Sigmoid colon (tissue), 7 donors: ENCODE measurements around the gene GPD2. TPM values are rescaled to one million over a fixed set of nuclear protein-coding genes. Genes with fewer than 3 reads are reported as not detected.

Source experiments
- DNase-seq: peaks from one replicate; pipeline ENCODE4 v3.0.0-alpha.2; 2019
- H3K27ac ChIP-seq, 4 donors: fragments of 200-600 bp; sonication (generic); one replicate each; pipeline ENCODE4 v1.5.1; 2016 to 2019; ENCODE audit warnings: mild to moderate bottlenecking in 1 of 4
- H3K27me3 ChIP-seq, 3 donors: fragments of 200-600 bp; sonication (generic); one replicate each; pipeline ENCODE4 v1.5.1; 2019; ENCODE audit warnings: mild to moderate bottlenecking in 1 of 3
- H3K36me3 ChIP-seq, 4 donors: fragments of 200-600 bp; sonication (generic); one replicate each; pipeline ENCODE4 v1.5.1; 2016 to 2019
- H3K4me1 ChIP-seq, 4 donors: fragments of 200-600 bp; sonication (generic); one replicate each; pipeline ENCODE4 v1.5.1; 2017 to 2019
- H3K4me3 ChIP-seq, 4 donors: fragments of 200-600 bp; sonication (generic); one replicate each; pipeline ENCODE4 v1.5.1; 2017 to 2019; ENCODE audit warnings: mild to moderate bottlenecking in 2 of 4, moderate library complexity in 1 of 4
- H3K9me3 ChIP-seq, 4 donors: fragments of 200-600 bp in 3 of 4; sonication (generic) in 3 of 4; one replicate each; pipeline versions ENCODE4 v1.5.1 to v1.6.1; 2013 to 2019
- CTCF ChIP-seq, 4 experiments: fragments of 450-650 bp in 3 of 4; fragments of 200-600 bp in 1 of 4; IDR thresholded peaks; one replicate each; pipeline ENCODE4 v1.5.1; 2016 to 2019; ENCODE audit warnings: antibody characterized with exemption in 4 of 4, mild to moderate bottlenecking in 3 of 4, moderate library complexity in 2 of 4
- EP300 ChIP-seq, 4 donors: sonication (generic); formaldehyde crosslinking; IDR thresholded peaks; one replicate each; pipeline ENCODE4 v1.6.1; 2017; ENCODE audit warnings: antibody characterized with exemption in 4 of 4
- POLR2A ChIP-seq, 2 donors: fragments of 450-650 bp; IDR thresholded peaks; one replicate each; pipeline ENCODE4 v1.6.1; 2016; ENCODE audit warnings: antibody characterized with exemption in 2 of 2, mild to moderate bottlenecking in 2 of 2, moderate library complexity in 2 of 2
- POLR2AphosphoS5 ChIP-seq, 4 donors: sonication (generic); formaldehyde crosslinking; IDR thresholded peaks; one replicate each; pipeline ENCODE4 v1.6.1; 2017; ENCODE audit warnings: antibody characterized with exemption in 4 of 4
- WGBS, 2 donors: extraction: QIAGEN DNeasy Blood & Tissue Kit; methylation state at CpG; one replicate each; pipeline ENCODE4 v1.1.7; 2013; 5-methylcytosine and 5-hydroxymethylcytosine counted together
- intact Hi-C: fragments of 100-400 bp; cut with DNase I; formaldehyde crosslinking; loops from one replicate; pipeline ENCODE4 v1.15.1; 2023
- polyA plus RNA-seq, 3 donors: library from polyadenylated mRNA; stranded (reverse); fragments of 200-250 nt; gene quantifications; one replicate each; pipeline ENCODE4 v1.2.3, GENCODE V29; 2013
- total RNA-seq, 4 donors: library from RNA; depleted of rRNA; stranded (reverse); fragments of >200 nt; gene quantifications; one replicate each; pipeline ENCODE4 v1.1.0, GENCODE V29; 2016
- donor health status: healthy with polysubstance abuse.
- donor health status: Bipolar disorder and iron deficiency.
- donor health status: healthy.

GPD2 gene
- total and polyA plus RNA-seq, 7 donors = 13.2 to 44.6 (median 16.3) TPM

- H3K4me3 ChIP-seq = no peak overlapping the region
- H3K9me3 ChIP-seq = no peaks in the 10 kb centered on the region
- no peaks in the 10 kb centered on the region for H3K27me3 ChIP-seq
- peaks cover 0 to 7% (median 3%) of the 10 kb centered on the region in 4 donors for H3K4me1 ChIP-seq
- H3K27ac ChIP-seq = no peak overlapping the region
- TF ChIP-seq POLR2A (IDR thresholded peaks at IDR 0.05) (no peak), CTCF (IDR thresholded peaks at IDR 0.05) (no peak), POLR2AphosphoS5 (IDR thresholded peaks at IDR 0.05) (no peak), EP300 (IDR thresholded peaks at IDR 0.05) (no peak)
- intact Hi-C loops = no loop called here
- no peak for DNase-seq
- H3K36me3 ChIP-seq = no peaks in the 10 kb centered on the region
Observed at GRCh38 chr2:156443089-156443488, 6.9 kb downstream of the GPD2 start.

- WGBS, 2 donors = 91 to 94% methylated on average over 6 of the region's 6 CpGs
- H3K4me3 ChIP-seq = no peak overlapping the region
- no peaks in the 10 kb centered on the region for H3K9me3 ChIP-seq
- H3K36me3 ChIP-seq = no peaks in the 10 kb centered on the region
- H3K4me1 ChIP-seq = peaks cover 0 to 7% (median 3%) of the 10 kb centered on the region in 4 donors
- no peaks in the 10 kb centered on the region for H3K27me3 ChIP-seq
- DNase-seq = no peak
- intact Hi-C loops = no loop called here
- TF ChIP-seq POLR2A (IDR thresholded peaks at IDR 0.05) (no peak), POLR2AphosphoS5 (IDR thresholded peaks at IDR 0.05) (no peak), CTCF (IDR thresholded peaks at IDR 0.05) (no peak), EP300 (IDR thresholded peaks at IDR 0.05) (no peak)
- no peak overlapping the region for H3K27ac ChIP-seq
Observed at GRCh38 chr2:156445296-156446220, 9.4 kb downstream of the GPD2 start.

GRCh38 chr2:156447761-156448160 is 11.6 kb downstream of the GPD2 start:
- Histone ChIP-seq H3K4me1 (peaks cover 0 to 7% (median 3%) of the 10 kb centered on the region in 4 donors), H3K27ac (no peak overlapping the region), H3K36me3 (no peaks in the 10 kb centered on the region), H3K9me3 (no peaks in the 10 kb centered on the region), H3K4me3 (no peak overlapping the region), H3K27me3 (no peaks in the 10 kb centered on the region)
- intact Hi-C loops = no loop called here
- 96 to 98% methylated on average over 1 of the region's 1 CpG for WGBS, 2 donors
- DNase-seq = no peak
- TF ChIP-seq EP300 (IDR thresholded peaks at IDR 0.05) (no peak), POLR2A (IDR thresholded peaks at IDR 0.05) (no peak), CTCF (IDR thresholded peaks at IDR 0.05) (no peak), POLR2AphosphoS5 (IDR thresholded peaks at IDR 0.05) (no peak)

- no peak overlapping the region for H3K27ac ChIP-seq
- DNase-seq = no peak
- peaks cover 0 to 7% (median 3%) of the 10 kb centered on the region in 4 donors for H3K4me1 ChIP-seq
- no peaks in the 10 kb centered on the region for H3K27me3 ChIP-seq
- intact Hi-C loops = no loop called here
- H3K9me3 ChIP-seq = no peaks in the 10 kb centered on the region
- no peaks in the 10 kb centered on the region for H3K36me3 ChIP-seq
- no peak for TF ChIP-seq POLR2A (IDR thresholded peaks at IDR 0.05)
- no peak for TF ChIP-seq CTCF (IDR thresholded peaks at IDR 0.05)
- TF ChIP-seq EP300 (IDR thresholded peaks at IDR 0.05) = no peak
- TF ChIP-seq POLR2AphosphoS5 (IDR thresholded peaks at IDR 0.05) = no peak
- no peak overlapping the region for H3K4me3 ChIP-seq
- 88 to 91% methylated on average over 1 of the region's 1 CpG for WGBS, 2 donors
Observed at GRCh38 chr2:156448766-156449165, 12.6 kb downstream of the GPD2 start.
